GM06990 (cell line): ENCODE results near the gene ISOC2.
A peak's percentile ranks its signal among the peaks of the same experiment; 100 is the strongest.

Experiments used
- DNase-seq: peaks from one replicate; pipeline ENCODE4 v3.0.0-alpha.2; 2011; ENCODE audit not compliant: insufficient read length; ENCODE audit errors: extremely low read depth
- H3K27me3 ChIP-seq: replicated peaks from 2 replicates; pipeline ENCODE4 v1.6.0; 2011; ENCODE audit warnings: low read length; ENCODE audit not compliant: control insufficient read depth, insufficient read depth
- H3K36me3 ChIP-seq: 2 replicates; pipeline ENCODE4 v1.5.1; 2011; ENCODE audit warnings: low read length; ENCODE audit not compliant: control insufficient read depth, insufficient read depth
- H3K4me3 ChIP-seq: replicated peaks from 2 replicates; pipeline ENCODE4 v1.5.1; 2011; ENCODE audit warnings: low read depth, mild to moderate bottlenecking, control low read depth, low read length
- TF ChIP-seq, protein P1 (sequence below): IDR thresholded peaks from 2 replicates; pipeline ENCODE4 v1.5.1; 2011; ENCODE audit warnings: low read length, control low read depth, mild to moderate bottlenecking, inconsistent platforms; ENCODE audit not compliant: insufficient read depth, poor library complexity, severe bottlenecking

Gene ISOC2

DNA sequence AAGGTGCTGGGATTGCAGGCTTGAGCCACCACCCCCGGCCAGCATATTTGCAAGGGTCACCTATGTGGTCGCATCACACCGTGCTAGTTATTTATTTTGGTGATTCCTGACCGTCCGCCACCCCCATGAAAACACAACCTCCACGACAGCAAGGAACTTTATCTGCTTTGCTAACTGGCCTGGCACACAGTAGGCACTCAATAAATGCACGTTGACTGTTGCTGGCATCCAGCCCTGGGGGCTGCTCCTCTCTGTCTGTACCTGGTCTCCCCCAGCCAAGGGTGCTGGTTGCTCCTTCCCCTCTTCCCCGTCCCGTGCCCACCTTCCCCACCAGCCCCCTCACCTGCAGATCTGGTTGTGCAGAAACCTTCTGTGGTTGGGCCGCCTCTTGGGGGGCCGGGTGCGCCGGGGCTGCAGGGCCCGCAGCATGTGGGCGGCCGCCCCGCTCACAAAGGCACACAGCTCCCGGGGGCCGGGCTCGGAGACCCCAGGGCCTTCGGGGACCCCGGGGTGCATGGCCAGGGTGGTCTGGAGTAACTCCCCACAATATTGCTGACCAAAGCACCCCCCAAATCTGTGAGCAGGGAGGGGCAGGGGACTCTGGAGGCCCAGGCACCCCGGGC, 2.7 kb upstream of the ISOC2 start:
- H3K27me3 ChIP-seq: no peaks in the 10 kb centered on the region
- TF ChIP-seq, protein P1, sequence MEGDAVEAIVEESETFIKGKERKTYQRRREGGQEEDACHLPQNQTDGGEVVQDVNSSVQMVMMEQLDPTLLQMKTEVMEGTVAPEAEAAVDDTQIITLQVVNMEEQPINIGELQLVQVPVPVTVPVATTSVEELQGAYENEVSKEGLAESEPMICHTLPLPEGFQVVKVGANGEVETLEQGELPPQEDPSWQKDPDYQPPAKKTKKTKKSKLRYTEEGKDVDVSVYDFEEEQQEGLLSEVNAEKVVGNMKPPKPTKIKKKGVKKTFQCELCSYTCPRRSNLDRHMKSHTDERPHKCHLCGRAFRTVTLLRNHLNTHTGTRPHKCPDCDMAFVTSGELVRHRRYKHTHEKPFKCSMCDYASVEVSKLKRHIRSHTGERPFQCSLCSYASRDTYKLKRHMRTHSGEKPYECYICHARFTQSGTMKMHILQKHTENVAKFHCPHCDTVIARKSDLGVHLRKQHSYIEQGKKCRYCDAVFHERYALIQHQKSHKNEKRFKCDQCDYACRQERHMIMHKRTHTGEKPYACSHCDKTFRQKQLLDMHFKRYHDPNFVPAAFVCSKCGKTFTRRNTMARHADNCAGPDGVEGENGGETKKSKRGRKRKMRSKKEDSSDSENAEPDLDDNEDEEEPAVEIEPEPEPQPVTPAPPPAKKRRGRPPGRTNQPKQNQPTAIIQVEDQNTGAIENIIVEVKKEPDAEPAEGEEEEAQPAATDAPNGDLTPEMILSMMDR: no peak
- DNase-seq: no peak
- no peak overlapping the region for H3K4me3 ChIP-seq
- no peaks in the 10 kb centered on the region for H3K36me3 ChIP-seq

- DNase-seq: no peak
- Histone ChIP-seq H3K4me3 (no peak overlapping the region), H3K27me3 (no peaks in the 10 kb centered on the region), H3K36me3 (no peaks in the 10 kb centered on the region)
- TF ChIP-seq, protein P1: no peak
Observed at GRCh38 chr19:55463583-55464031, 2.2 kb upstream of the ISOC2 start.

DNA sequence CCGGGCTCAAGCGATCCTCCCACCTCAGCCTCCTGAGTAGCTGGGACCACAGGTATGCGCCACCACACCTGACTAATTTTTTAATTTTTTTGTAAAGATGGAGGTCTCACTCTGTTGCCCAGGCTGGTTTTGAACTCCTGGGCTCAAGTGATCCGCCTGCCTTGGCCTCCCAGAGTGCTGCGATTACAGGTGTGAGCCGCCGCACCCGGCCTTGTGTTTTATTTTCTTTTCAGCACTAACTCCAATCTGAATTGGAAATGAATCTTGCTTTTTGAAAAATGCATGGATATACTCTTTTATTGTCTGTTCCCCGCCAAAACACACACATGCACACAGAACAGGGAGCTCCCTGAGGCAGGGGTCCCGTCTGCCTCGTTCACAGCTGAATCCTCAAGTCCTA, 1.3 kb upstream of the ISOC2 start:
- no peak overlapping the region for H3K4me3 ChIP-seq
- H3K27me3 ChIP-seq: no peaks in the 10 kb centered on the region
- H3K36me3 ChIP-seq: no peaks in the 10 kb centered on the region; the same call in 1 of the 2 replicates
- no peak for DNase-seq
- TF ChIP-seq, protein P1: no peak

- peak overlapping the region; percentile 69 for H3K4me3 ChIP-seq
- TF ChIP-seq, protein P1: no peak
- no peaks in the 10 kb centered on the region for H3K27me3 ChIP-seq
- H3K36me3 ChIP-seq: no peaks in the 10 kb centered on the region; the same call in 1 of the 2 replicates
- DNase-seq: no peak
Observed at GRCh38 chr19:55461974-55462626, 658 bp upstream of the ISOC2 start.

- TF ChIP-seq, protein P1: no peak
- peak; percentile 73 for DNase-seq
- Histone ChIP-seq H3K4me3 (peak overlapping the region; percentile 84), H3K36me3 (no peaks in the 10 kb centered on the region; the same call in none of the 2 replicates), H3K27me3 (no peaks in the 10 kb centered on the region)
Observed at GRCh38 chr19:55460670-55461258, 678 bp downstream of the ISOC2 start.
